ENCODE results near the gene STK32B.

- TF ChIP-seq POLR2A (IDR thresholded peaks at IDR 0.05), result no peak
- TF ChIP-seq, protein P1, sequence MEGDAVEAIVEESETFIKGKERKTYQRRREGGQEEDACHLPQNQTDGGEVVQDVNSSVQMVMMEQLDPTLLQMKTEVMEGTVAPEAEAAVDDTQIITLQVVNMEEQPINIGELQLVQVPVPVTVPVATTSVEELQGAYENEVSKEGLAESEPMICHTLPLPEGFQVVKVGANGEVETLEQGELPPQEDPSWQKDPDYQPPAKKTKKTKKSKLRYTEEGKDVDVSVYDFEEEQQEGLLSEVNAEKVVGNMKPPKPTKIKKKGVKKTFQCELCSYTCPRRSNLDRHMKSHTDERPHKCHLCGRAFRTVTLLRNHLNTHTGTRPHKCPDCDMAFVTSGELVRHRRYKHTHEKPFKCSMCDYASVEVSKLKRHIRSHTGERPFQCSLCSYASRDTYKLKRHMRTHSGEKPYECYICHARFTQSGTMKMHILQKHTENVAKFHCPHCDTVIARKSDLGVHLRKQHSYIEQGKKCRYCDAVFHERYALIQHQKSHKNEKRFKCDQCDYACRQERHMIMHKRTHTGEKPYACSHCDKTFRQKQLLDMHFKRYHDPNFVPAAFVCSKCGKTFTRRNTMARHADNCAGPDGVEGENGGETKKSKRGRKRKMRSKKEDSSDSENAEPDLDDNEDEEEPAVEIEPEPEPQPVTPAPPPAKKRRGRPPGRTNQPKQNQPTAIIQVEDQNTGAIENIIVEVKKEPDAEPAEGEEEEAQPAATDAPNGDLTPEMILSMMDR (IDR thresholded peaks at IDR 0.05), result no peak
Measured at GRCh38 chr4:5479518-5480060, 428.3 kb downstream of the STK32B start.
